Left cardiac atrium (tissue), 4 donors: ENCODE results near the gene PHPT1. TPM values are rescaled to one million over a fixed set of nuclear protein-coding genes. Genes with fewer than 3 reads are reported as not detected.

Source experiments
- ATAC-seq, 2 donors: fragments of 200-7000 bp; cut with Tn5 transposase; one replicate each; pipeline ENCODE4 v1.9.1; 2020; ENCODE audit warnings: mild to moderate bottlenecking in 2 of 2, moderate library complexity in 2 of 2
- DNase-seq: peaks from one replicate; pipeline ENCODE4 v3.0.0-alpha.2; 2020
- intact Hi-C, 2 donors: fragments of 100-400 bp; cut with DNase I; formaldehyde crosslinking; loops; one replicate each; pipeline versions ENCODE4 v1.14.1 to v1.15.1; 2022 to 2023
- total RNA-seq, 2 donors: library from RNA; stranded (reverse); fragmentation: NEBNext Ultra II Directional; extraction: Animal tissue kit (Norgen Biotek cat#: 25700); gene quantifications; one replicate each; pipeline ENCODE4 v1.2.1, GENCODE V29; 2021
- donor health status: DM: no; HTN: yes; CAD: no.
- donor health status: DM: no; HTN: yes; CAD: no; lungs with severe emphysema.
- donor health status: DM: yes; HTN: yes; CAD: no.
- donor health status: Dilated cardiomyopathy.

Gene PHPT1
- total RNA-seq, 2 donors from 2014 or later = 184 to 189 TPM

- DNase-seq (no peak), ATAC-seq (peak; percentile 82 to 87)
- intact Hi-C loops = no loop called here
These were observed 28.0 kb upstream of the PHPT1 start for GRCh38 chr9:136820971-136821825.

- DNase-seq (no peak), ATAC-seq (no peak)
- intact Hi-C loops = no loop called here
These were observed 27.2 kb upstream of the PHPT1 start for GRCh38 chr9:136821826-136822544.

GRCh38 chr9:136823136-136824046, 25.8 kb upstream of the PHPT1 start:
- intact Hi-C loops = no loop called here
- ATAC-seq = no peak
- DNase-seq = no peak

GRCh38 chr9:136824496-136825225, 24.5 kb upstream of the PHPT1 start:
- intact Hi-C loops = no loop called here
- ATAC-seq (no peak), DNase-seq (no peak)

GRCh38 chr9:136825295-136826187, 23.7 kb upstream of the PHPT1 start:
- intact Hi-C loops = no loop called here
- DNase-seq = no peak
- ATAC-seq = no peak

GRCh38 chr9:136826188-136826541, 23.0 kb upstream of the PHPT1 start:
- intact Hi-C loops = no loop called here

GRCh38 chr9:136826703-136827582, 22.3 kb upstream of the PHPT1 start:
- intact Hi-C loops = no loop called here
- DNase-seq = no peak
- ATAC-seq = no peak

More at GRCh38 chr9:136826188-136826541, 23.0 kb upstream of the PHPT1 start:
- no peak for ATAC-seq
- DNase-seq = no peak

GRCh38 chr9:136827794-136828473, 21.3 kb upstream of the PHPT1 start:
- DNase-seq = no peak
- intact Hi-C loops = no loop called here

GRCh38 chr9:136828474-136829140, 20.6 kb upstream of the PHPT1 start:
- ATAC-seq = no peak
- intact Hi-C loops = no loop called here
- no peak for DNase-seq

More at GRCh38 chr9:136827794-136828473, 21.3 kb upstream of the PHPT1 start:
- no peak for ATAC-seq

- DNase-seq (no peak), ATAC-seq (no peak)
- intact Hi-C loops = no loop called here
These were observed 19.8 kb upstream of the PHPT1 start for GRCh38 chr9:136829412-136829811.

GRCh38 chr9:136829981-136830885, 19.0 kb upstream of the PHPT1 start:
- peak; percentile 11 for DNase-seq
- ATAC-seq = no peak
- intact Hi-C loops = no loop called here

- DNase-seq (peak; percentile 12), ATAC-seq (no peak)
- intact Hi-C loops = no loop called here
These were observed 18.0 kb upstream of the PHPT1 start for GRCh38 chr9:136831002-136831719.

- ATAC-seq (no peak), DNase-seq (peak; percentile 21)
- intact Hi-C loops = no loop called here
These were observed 17.5 kb upstream of the PHPT1 start for GRCh38 chr9:136831720-136832104.

- intact Hi-C loops = no loop called here
- DNase-seq (peak; percentile 7), ATAC-seq (no peak)
These were observed 16.6 kb upstream of the PHPT1 start for GRCh38 chr9:136832581-136832980.
